ENCODE data around the gene CHCHD3.

The CHCHD3 gene

GRCh38 chr7:132979524-132979923 lies 102.4 kb downstream of the CHCHD3 start:
- H3K36me3 ChIP-seq (ENCODE audit: control insufficient read depth in 2 of 2, insufficient read depth in 1 of 2, low read length in 2 of 2) = no peaks in the 10 kb centered on the region
- ChIA-PET CTCF (no interaction called here), POLR2A (no interaction called here)
- TF ChIP-seq SP3 (tag by site-specific recombination; IDR thresholded peaks at IDR 0.05) (no peak), KLF1 (tag by site-specific recombination; IDR thresholded peaks at IDR 0.05) (no peak), ZNF146 (tag by site-specific recombination; IDR thresholded peaks at IDR 0.05) (no peak), ZBTB11 (tag by site-specific recombination; conservative IDR thresholded peaks at IDR 0.05; ENCODE audit: low read depth) (no peak), GLIS1 (tag by site-specific recombination; IDR thresholded peaks at IDR 0.05) (no peak), ZNF16 (tag by site-specific recombination; IDR thresholded peaks at IDR 0.05; ENCODE audit: low read depth) (no peak), HOXA7 (CRISPR knock-in tag; IDR thresholded peaks at IDR 0.05; ENCODE audit: borderline replicate concordance) (no peak), ZBTB17 (tag by site-specific recombination; IDR thresholded peaks at IDR 0.05) (no peak), ZNF112 (tag by site-specific recombination; IDR thresholded peaks at IDR 0.05) (no peak)
- no peak overlapping the region for H3K4me3 ChIP-seq (ENCODE audit: low read depth, low read length)
- H3K4me1 ChIP-seq (ENCODE audit: control insufficient read depth, insufficient read depth, low read length) = peaks cover 16% of the 10 kb centered on the region; the same call in 1 of the 2 replicates
- H3K27ac ChIP-seq (ENCODE audit: extremely low read depth, low read depth, low read length) = no peak overlapping the region
- no peaks in the 10 kb centered on the region for H3K9me3 ChIP-seq (ENCODE audit: control insufficient read depth, insufficient read depth, low read depth, low read length)

GRCh38 chr7:132977234-132977633 lies 104.7 kb downstream of the CHCHD3 start:
- Histone ChIP-seq H3K4me1 (ENCODE audit: control insufficient read depth, insufficient read depth, low read length) (peaks cover 16% of the 10 kb centered on the region; the same call in 1 of the 2 replicates), H3K36me3 (ENCODE audit: control insufficient read depth in 2 of 2, insufficient read depth in 1 of 2, low read length in 2 of 2) (peaks cover 0 to 5% of the 10 kb centered on the region in 2 experiments; a peak in 2 of 3 replicates), H3K4me3 (ENCODE audit: low read depth, low read length) (no peak overlapping the region), H3K9me3 (ENCODE audit: control insufficient read depth, insufficient read depth, low read depth, low read length) (no peaks in the 10 kb centered on the region), H3K27ac (ENCODE audit: extremely low read depth, low read depth, low read length) (no peak overlapping the region)
- TF ChIP-seq SP7 (tag by site-specific recombination; IDR thresholded peaks at IDR 0.05) (no peak), MZF1 (tag by site-specific recombination; IDR thresholded peaks at IDR 0.05; ENCODE audit: borderline replicate concordance) (peak; percentile 58; the same call in 1 of the 2 replicates), ZNF837 (tag by site-specific recombination; IDR thresholded peaks at IDR 0.05) (no peak), PRDM10 (tag by site-specific recombination; IDR thresholded peaks at IDR 0.05) (no peak), OVOL3 (tag by site-specific recombination; IDR thresholded peaks at IDR 0.05) (0 out of 2 replicates have a peak, but pooled peaks have one; percentile 13), ZNF157 (tag by site-specific recombination; IDR thresholded peaks at IDR 0.05) (no peak), ZBTB8A (tag by site-specific recombination; IDR thresholded peaks at IDR 0.05) (no peak), PRDM6 (tag by site-specific recombination; IDR thresholded peaks at IDR 0.05) (peak; percentile 87)
- ChIA-PET CTCF (interaction anchor here (0.7 kb wide), 1 partner anchor 1016 kb away, joined by 3 read pairs; no protein-coding TSS in a partner anchor), POLR2A (no interaction called here)
